ENCODE measurements around the gene KCP.

KCP gene

GRCh38 chr7:128937647-128938543, 27.4 kb upstream of the KCP start, which contains the start of gene IRF5:
Gene IRF5 (plus strand): TSS chr7:128937927. CDS start chr7:128942082, 4,155 bp downstream.
- Histone ChIP-seq H3K27ac (ENCODE audit: low read length) (no peak within 1 kb of the TSS), H3K9me3 (ENCODE audit: control insufficient read depth, low read depth, low read length) (no peaks in the 10 kb centered on the region), H3K9ac (ENCODE audit: low read length) (no peak within 1 kb of the TSS), H3K27me3 (ENCODE audit: control insufficient read depth, insufficient read depth, low read length) (peaks cover 42% of the 10 kb centered on the region), H3K4me3 (ENCODE audit: low read length) (peak within 1 kb of the TSS; percentile 58), H3K4me1 (ENCODE audit: control insufficient read depth, low read depth, low read length) (no peaks in the 10 kb centered on the region), H3K36me3 (ENCODE audit: control insufficient read depth, low read depth, low read length) (no peaks in the 10 kb centered on the region)

DNA sequence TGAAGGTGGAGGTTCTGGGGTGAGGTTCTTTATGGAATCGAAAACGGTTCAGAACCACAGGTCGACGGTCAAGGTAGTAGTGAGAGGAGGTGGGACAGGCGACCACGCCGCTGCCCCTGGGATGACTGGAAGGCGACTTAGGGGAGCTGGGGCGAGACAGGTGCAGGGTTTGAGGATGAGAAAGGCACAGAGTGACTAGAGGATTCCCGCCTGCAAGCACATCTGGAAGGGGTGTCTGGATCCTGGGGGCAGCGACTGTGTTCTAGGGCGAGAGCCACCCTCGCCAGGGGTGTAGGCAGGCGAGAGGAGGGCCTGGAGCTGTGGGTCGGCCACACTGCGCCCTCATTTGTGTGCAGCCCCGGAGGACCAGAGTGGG, 26.8 kb upstream of the KCP start:
- Histone ChIP-seq H3K36me3 (ENCODE audit: control insufficient read depth, low read depth, low read length) (no peaks in the 10 kb centered on the region), H3K9me3 (ENCODE audit: control insufficient read depth, low read depth, low read length) (no peaks in the 10 kb centered on the region), H3K27ac (ENCODE audit: low read length) (no peak overlapping the region), H3K9ac (ENCODE audit: low read length) (no peak overlapping the region), H3K27me3 (ENCODE audit: control insufficient read depth, insufficient read depth, low read length) (peaks cover 42% of the 10 kb centered on the region), H3K4me1 (ENCODE audit: control insufficient read depth, low read depth, low read length) (no peaks in the 10 kb centered on the region), H3K4me3 (ENCODE audit: low read length) (peak overlapping the region; percentile 58)

- no peak overlapping the region for H3K27ac ChIP-seq (ENCODE audit: low read length)
- peaks cover 42% of the 10 kb centered on the region for H3K27me3 ChIP-seq (ENCODE audit: control insufficient read depth, insufficient read depth, low read length)
- H3K4me1 ChIP-seq (ENCODE audit: control insufficient read depth, low read depth, low read length) = no peaks in the 10 kb centered on the region
- H3K36me3 ChIP-seq (ENCODE audit: control insufficient read depth, low read depth, low read length) = no peaks in the 10 kb centered on the region
- H3K9ac ChIP-seq (ENCODE audit: low read length) = no peak overlapping the region
- H3K9me3 ChIP-seq (ENCODE audit: control insufficient read depth, low read depth, low read length) = no peaks in the 10 kb centered on the region
- H3K4me3 ChIP-seq (ENCODE audit: low read length) = no peak overlapping the region
Observed at GRCh38 chr7:128936798-128937197, 26.3 kb upstream of the KCP start.

DNA sequence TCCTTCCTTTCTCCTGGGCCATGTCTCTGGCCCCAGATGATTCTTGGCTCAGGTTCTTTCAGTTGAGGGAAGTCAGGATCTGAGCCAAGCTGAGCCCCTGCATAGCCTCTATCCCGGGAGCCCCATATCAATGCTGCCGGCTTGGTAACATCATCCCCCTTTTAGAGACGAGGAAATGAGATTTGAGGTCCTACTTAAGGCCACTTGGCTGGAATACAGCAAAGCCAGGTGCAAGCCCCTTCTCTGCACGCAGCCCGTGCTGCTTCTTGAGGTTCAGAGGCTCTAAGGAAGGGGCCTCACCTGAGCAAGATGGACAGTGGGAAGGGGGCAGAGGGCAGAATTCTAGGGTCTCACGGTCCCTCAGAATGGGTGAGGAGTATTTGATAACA, 24.8 kb upstream of the KCP start:
- no peak overlapping the region for H3K4me3 ChIP-seq (ENCODE audit: low read length)
- no peaks in the 10 kb centered on the region for H3K36me3 ChIP-seq (ENCODE audit: control insufficient read depth, low read depth, low read length)
- H3K4me1 ChIP-seq (ENCODE audit: control insufficient read depth, low read depth, low read length) = no peaks in the 10 kb centered on the region
- no peak overlapping the region for H3K27ac ChIP-seq (ENCODE audit: low read length)
- no peaks in the 10 kb centered on the region for H3K9me3 ChIP-seq (ENCODE audit: control insufficient read depth, low read depth, low read length)
- H3K9ac ChIP-seq (ENCODE audit: low read length) = no peak overlapping the region
- peaks cover 42% of the 10 kb centered on the region for H3K27me3 ChIP-seq (ENCODE audit: control insufficient read depth, insufficient read depth, low read length)

GRCh38 chr7:128934361-128935341, 24.1 kb upstream of the KCP start:
- no peak overlapping the region for H3K9ac ChIP-seq (ENCODE audit: low read length)

GRCh38 chr7:128933180-128933891, 22.8 kb upstream of the KCP start:
- no peak overlapping the region for H3K27ac ChIP-seq (ENCODE audit: low read length)
- H3K9ac ChIP-seq (ENCODE audit: low read length) = no peak overlapping the region
- no peaks in the 10 kb centered on the region for H3K36me3 ChIP-seq (ENCODE audit: control insufficient read depth, low read depth, low read length)
- H3K27me3 ChIP-seq (ENCODE audit: control insufficient read depth, insufficient read depth, low read length) = peaks cover 27% of the 10 kb centered on the region
- no peak overlapping the region for H3K4me3 ChIP-seq (ENCODE audit: low read length)
- no peaks in the 10 kb centered on the region for H3K9me3 ChIP-seq (ENCODE audit: control insufficient read depth, low read depth, low read length)
- H3K4me1 ChIP-seq (ENCODE audit: control insufficient read depth, low read depth, low read length) = no peaks in the 10 kb centered on the region

More at GRCh38 chr7:128934361-128935341, 24.1 kb upstream of the KCP start:
- Histone ChIP-seq H3K4me3 (ENCODE audit: low read length) (no peak overlapping the region), H3K36me3 (ENCODE audit: control insufficient read depth, low read depth, low read length) (no peaks in the 10 kb centered on the region), H3K27ac (ENCODE audit: low read length) (no peak overlapping the region), H3K4me1 (ENCODE audit: control insufficient read depth, low read depth, low read length) (no peaks in the 10 kb centered on the region), H3K9me3 (ENCODE audit: control insufficient read depth, low read depth, low read length) (no peaks in the 10 kb centered on the region), H3K27me3 (ENCODE audit: control insufficient read depth, insufficient read depth, low read length) (peaks cover 39% of the 10 kb centered on the region)

DNA sequence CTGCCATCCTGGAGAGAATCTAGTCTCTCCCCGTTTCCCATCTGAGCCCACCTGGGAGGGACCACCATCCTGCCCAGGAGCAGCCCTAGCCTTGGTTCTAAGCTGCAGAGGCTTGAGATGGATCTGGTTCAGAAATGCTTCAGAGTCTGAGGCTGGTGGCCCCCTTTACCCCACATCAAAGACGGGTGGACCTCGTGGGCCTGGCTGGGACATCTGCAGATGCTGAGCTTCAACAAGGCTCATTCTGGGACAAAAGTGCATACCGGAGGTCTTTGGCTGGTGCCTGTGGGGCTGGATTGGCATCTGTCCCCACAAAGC, 22.3 kb upstream of the KCP start:
- H3K27me3 ChIP-seq (ENCODE audit: control insufficient read depth, insufficient read depth, low read length) = peaks cover 22% of the 10 kb centered on the region
- H3K4me1 ChIP-seq (ENCODE audit: control insufficient read depth, low read depth, low read length) = no peaks in the 10 kb centered on the region
- no peak overlapping the region for H3K9ac ChIP-seq (ENCODE audit: low read length)
- H3K4me3 ChIP-seq (ENCODE audit: low read length) = no peak overlapping the region
- H3K36me3 ChIP-seq (ENCODE audit: control insufficient read depth, low read depth, low read length) = no peaks in the 10 kb centered on the region
- H3K9me3 ChIP-seq (ENCODE audit: control insufficient read depth, low read depth, low read length) = no peaks in the 10 kb centered on the region
- H3K27ac ChIP-seq (ENCODE audit: low read length) = no peak overlapping the region

DNA sequence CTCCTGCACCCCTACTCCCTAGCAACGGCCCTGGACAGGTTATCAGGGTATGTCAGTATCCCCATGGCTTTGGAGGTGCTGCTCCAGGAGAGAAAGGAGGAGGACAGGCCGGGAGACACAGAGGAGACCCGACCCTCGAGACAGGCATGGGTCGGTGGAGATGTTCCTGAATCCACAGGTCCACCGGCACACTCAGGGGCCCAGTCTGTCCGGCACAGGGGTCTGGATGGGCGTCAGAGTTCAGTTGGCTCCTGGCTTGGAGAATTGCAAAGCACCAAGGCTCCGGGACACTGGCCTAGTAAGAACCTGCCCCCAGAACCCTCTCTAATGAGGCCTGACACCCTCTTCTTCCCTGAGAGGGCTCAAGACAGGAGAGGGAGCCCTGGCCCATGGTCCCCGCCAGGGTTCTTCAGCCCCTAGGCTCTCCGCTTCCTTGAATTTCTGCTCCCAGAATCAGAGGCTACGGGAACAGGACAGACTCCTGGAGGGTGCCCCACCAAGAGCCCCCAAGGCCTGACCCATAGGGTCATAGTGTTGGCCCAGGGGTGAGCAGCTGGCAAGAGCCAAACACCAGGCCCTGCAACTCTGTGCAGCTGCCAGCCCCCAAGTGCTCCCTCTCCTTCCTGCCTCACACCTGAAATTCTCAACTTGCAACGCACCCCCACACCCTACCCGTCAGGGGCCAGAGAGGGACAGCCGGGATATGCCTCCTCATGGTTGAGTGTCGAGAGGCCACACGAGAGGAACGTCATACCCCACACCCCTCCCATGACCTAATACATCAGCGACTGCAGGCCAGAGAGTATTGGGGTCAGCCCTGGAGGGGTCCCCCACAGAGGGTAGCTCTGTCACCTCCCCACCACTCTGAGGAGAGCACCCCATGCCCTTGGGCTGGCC, 21.7 kb upstream of the KCP start:
- Histone ChIP-seq H3K9me3 (ENCODE audit: control insufficient read depth, low read depth, low read length) (no peaks in the 10 kb centered on the region), H3K27ac (ENCODE audit: low read length) (no peak overlapping the region), H3K4me3 (ENCODE audit: low read length) (no peak overlapping the region), H3K4me1 (ENCODE audit: control insufficient read depth, low read depth, low read length) (no peaks in the 10 kb centered on the region), H3K9ac (ENCODE audit: low read length) (no peak overlapping the region), H3K36me3 (ENCODE audit: control insufficient read depth, low read depth, low read length) (no peaks in the 10 kb centered on the region), H3K27me3 (ENCODE audit: control insufficient read depth, insufficient read depth, low read length) (peaks cover 16% of the 10 kb centered on the region)

DNA sequence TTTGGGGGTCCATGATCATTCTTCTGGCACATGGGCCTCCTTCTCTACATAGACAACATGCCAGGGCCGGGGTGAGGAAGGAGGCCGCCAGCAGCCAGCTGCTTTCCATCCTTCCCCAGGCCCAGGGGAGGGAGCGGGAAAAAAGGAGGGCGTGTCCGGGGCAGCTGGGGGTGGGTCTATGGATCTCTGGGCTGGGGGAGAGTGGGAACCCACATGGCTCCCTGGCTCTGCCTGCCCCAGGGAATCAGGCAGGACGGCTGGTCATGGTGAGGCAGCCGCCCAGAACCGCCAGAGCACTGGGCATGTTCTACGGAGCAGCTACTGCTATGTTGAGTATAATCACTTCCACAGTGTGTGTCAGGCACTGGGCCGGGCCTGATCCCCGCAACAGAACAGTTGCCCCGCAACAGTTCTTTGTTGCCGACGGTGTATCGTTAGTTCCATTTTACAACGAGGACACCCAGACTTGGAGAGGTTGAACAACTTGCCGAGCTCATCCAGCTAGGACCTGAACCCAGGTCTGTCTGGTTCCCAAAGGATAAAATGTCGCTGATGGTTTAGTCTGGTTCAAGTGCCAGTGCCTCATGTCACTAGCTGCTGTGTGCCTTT, 20.8 kb upstream of the KCP start:
- Histone ChIP-seq H3K27me3 (ENCODE audit: control insufficient read depth, insufficient read depth, low read length) (peaks cover 7% of the 10 kb centered on the region), H3K9ac (ENCODE audit: low read length) (no peak overlapping the region), H3K9me3 (ENCODE audit: control insufficient read depth, low read depth, low read length) (no peaks in the 10 kb centered on the region), H3K36me3 (ENCODE audit: control insufficient read depth, low read depth, low read length) (no peaks in the 10 kb centered on the region), H3K27ac (ENCODE audit: low read length) (no peak overlapping the region), H3K4me1 (ENCODE audit: control insufficient read depth, low read depth, low read length) (no peaks in the 10 kb centered on the region), H3K4me3 (ENCODE audit: low read length) (no peak overlapping the region)
